ENCODE data around the gene PPP1R13B.
A peak's percentile ranks its signal among the peaks of the same experiment; 100 is the strongest.
"Not testable (repeated sequence)": the region's sequence is repeated elsewhere in the genome, so short reads cannot be mapped to it uniquely, and the experiment has no call there.

PPP1R13B gene

DNA sequence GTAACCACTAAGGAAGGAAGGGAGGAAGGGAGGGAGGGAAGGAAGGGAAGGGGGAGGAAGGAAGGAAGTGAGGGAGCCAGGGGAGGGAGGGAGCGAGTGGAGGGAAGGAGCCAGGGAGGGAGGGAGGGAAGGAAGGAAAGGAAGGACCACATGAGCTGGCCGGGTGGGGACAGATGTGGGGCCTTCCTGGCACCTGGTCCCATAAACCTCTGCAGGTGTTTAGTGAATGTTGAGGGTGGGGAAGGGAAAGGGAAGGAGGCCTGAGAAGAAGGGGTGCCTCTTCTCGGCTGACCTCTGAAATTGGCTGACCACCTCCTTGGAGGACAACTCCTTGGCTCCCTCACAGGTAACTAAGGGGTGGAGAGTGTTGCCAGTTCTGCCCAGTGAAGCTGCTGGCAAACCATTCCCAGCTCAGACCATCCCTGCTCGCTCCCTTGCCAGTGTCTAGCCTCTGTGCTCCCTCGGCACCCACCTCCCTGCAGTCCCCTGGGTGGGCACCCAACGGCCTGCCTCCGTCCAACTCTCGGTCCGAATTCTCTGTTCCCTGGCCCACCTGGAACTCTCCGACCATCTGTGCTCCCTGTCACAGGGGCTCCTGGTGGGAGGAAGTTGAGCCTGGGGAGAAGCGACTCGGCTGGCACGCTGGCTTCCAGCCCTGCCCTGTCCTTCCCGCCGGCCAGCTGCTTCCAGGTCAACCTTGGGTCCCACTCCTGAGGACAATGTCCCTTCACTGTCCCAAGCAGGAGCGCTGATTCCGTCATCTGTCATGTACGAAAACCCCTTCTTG lies 12.2 kb upstream of the PPP1R13B start:
- no peak for DNase-seq (ENCODE audit: low read depth)

DNA sequence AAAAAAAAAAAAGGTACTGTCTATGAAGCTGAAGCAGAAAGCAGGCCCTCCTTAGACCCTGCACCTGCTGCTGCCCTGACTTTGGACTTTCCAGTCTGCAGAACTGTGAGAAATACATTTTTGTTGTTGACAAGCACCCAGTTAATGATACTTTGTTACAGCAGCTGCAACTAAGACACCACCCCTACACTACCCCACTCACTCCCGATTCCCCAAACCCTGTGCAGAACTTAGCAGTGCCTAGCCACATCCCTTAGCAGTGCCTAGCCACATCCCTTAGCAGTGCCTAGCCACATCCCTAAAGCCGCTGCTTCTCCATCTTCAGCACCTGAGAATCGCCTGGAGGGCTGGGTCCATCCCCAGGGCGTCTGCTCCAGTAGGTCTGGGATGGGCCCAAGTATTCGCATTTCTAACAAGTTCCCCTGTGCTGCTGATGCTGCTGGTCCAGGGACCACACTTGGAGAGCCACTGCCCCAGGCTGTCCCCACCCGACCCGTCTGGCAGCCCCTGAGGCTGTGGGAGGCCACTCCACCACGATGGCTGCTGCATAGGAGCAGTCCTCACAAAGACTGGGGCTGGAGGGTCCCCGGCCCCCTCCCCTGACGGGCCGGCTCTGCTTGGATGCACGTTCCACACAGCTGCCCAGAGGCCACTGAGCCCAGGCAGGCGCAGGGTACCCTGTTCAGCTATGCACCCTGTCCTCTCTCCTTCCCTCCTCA lies 10.8 kb upstream of the PPP1R13B start:
- no peak for DNase-seq (ENCODE audit: low read depth)

DNA sequence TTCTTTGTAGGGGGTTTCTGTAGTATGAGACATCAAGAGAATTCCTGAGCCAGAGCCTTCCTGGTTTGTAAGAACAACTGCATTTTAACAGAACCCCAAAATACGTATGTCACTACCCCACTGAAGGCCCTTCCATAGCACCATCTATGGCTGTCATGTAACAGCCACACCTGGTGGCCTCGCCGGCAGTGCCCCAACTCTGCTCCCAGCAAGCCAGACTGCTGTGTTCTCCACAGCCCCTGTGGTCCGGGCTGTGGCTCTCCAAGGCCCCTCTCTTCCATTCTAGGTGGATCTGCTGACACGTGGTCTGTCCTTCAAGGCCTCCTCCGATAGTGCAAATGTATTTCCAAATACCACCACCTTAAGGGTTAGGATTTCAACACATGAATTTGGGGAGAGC lies 9.9 kb upstream of the PPP1R13B start:
- no peak for DNase-seq (ENCODE audit: low read depth)

DNA sequence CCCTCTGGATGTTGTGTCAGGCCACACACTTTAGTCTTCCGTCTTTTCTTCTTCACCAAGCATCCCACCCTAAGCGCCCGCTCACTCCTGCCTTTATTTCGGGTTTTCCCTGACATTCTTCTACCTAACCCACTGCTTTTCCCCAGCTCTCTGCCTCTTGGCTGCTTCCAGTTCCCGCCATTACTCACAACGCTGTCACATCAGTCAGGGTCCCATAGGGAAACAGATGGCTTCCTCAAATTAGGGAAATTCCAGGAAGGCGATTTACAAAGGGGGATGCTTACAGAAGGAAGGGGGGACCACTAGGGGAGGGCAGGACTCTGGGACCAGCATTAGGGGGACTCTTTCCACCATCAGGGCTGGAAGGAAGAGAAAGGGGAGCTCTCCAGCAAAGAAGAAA lies 9.2 kb upstream of the PPP1R13B start:
- DNase-seq (ENCODE audit: low read depth): no peak

DNA sequence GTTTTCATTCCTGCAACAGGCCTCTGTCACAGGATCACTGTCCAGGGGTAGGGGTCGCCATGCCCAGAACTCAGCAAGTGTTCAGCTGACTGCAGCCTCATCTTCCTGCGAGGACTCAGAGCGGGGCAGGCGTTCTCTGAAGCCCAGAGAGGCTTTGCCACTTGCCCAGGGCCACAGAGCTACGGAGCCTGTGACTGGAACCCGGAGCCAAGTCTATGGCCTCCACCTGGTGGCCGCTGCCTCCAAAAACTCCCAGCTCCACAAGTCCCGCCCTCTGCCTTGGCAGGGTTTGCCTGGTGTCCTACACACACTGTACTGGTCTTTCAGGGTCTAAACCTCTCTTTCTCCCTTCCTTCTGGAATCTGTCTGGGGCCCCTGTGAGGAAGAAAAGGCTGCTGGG lies 8.7 kb upstream of the PPP1R13B start:
- no peak for DNase-seq (ENCODE audit: low read depth)

DNA sequence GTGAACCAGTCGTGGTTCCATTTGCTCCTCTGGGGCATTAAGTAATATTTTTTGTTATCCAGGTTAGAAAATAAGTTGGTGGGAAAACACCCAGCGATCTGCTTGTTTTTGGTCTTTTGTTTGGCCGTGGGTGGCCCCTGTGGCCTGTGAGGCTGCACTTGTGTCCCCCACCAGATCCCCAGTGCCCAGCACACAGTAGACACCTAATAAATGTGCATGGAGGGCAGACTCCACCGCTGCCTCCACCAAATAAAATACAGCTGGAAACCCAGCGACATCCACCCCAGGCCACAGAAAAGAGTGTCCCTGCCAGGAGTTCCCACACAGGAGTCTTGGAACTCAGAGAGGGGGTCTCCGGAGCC lies 8.3 kb upstream of the PPP1R13B start:
- no peak for DNase-seq (ENCODE audit: low read depth)

DNA sequence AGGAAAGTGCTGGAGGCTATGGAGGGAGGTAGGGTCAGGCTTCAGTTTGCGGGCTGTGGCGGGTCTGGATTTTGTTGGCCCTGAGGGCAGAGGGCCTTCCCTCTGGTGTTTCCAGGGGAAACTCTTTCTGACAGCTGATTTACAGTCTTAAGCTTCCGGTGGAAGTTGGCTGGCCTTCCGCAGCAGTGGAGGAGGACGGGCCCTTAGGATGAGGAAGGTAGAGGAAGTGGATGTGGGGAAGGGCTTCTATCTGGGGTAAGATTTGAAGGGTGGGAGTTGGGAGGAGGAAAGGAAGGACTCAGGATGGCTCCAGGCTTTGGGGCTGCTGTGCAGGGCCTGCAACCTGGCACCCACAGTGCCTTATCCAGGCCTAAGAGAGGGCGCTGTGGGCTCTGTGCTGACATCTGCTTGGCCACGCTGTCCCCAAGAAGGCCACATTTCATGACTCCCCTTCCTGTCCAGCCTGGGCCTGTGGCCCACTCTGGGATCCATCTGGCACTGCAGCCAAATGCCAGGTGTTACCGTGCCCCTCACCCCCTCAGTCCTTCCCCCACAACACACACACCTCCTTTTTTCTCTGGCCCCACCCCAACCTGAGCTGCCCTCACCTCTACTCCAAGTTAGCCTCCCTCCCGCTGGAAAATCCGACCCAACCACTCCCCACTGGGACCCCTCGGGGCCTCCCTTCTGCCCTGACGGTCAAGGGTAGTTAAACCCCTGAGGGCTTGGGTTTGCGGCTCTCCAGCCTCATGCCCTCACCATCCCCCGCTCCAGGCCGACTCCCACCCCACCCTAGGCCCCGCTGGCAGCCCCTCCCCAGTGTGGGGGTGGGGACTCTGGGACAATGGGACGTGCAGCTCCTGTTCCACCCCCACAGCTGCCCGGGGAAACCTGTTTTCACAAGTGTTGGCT lies 7.7 kb upstream of the PPP1R13B start:
- DNase-seq (ENCODE audit: low read depth): no peak

DNA sequence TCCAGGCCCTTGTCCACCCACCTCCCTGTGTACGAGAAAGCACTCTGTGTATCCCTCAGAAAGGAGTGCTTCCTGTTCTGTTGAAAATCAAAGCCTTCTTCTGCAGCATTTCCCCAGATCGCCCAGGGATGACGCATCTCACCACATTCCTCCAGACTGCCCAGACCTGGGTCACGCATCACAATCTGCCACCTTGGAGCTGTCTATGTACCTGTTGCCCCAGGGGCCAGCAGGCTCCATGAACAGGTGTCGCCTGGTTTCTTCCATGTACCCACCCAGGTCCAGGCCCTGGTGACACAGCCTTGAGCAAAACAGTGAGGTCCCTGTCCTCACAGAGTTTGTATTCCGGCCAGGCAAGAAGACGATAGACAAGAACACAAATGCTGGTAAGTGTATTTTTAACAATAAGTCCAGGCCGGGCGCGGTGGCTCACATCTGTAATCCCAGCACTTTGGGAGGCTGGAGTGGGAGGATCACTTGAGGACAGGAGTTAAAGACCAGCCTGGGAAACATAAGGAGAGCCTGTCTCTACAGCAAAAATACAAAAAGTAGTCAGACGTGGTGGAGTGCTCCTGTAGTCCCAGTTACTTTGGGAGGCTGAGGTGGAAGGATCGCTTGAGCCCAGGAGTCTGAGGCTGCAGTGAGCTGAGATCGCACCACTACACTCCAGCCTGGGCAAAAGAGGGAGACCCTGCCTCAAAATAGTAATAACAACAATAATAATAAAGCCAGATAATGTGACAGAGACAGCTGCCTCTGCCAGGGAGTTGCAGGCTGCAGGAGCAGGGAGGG lies 6.8 kb upstream of the PPP1R13B start:
- no peak for DNase-seq (ENCODE audit: low read depth)

DNA sequence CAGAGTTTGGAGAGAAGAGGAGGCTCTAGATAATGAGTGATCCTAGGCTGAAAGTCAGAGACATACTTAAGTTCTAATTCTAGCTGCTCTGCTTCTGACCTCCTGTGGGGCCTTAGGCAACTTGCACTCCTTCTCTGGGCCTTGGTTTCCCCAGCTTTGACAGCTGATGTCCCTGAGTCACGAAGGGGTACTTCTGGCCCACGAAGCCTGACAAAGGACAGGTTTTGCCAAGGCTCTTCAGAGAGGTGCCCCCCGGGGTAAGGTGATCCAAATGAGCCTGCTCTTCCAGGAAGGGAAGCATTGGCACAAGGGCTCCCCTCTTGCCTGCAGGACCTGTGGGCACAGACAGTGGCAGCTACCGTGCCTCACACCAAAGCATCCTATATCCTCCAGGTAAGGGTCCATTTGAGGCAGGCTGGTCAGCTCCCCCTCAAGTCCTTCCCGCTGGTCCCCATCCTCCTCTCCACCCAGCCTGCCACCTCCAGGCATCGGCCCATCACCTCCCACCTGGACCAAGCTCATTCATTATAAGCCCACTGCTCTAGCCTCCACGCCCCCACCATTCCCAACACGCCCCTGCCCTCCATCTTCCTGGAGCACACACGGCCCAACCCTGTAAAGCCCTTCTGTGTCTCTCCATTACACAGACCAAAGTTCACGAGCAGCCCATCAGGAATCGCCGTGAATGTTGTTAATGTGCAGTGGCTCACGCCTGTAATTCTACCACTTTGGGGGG lies 1.9 kb upstream of the PPP1R13B start:
- no peak for DNase-seq (ENCODE audit: low read depth)

DNA sequence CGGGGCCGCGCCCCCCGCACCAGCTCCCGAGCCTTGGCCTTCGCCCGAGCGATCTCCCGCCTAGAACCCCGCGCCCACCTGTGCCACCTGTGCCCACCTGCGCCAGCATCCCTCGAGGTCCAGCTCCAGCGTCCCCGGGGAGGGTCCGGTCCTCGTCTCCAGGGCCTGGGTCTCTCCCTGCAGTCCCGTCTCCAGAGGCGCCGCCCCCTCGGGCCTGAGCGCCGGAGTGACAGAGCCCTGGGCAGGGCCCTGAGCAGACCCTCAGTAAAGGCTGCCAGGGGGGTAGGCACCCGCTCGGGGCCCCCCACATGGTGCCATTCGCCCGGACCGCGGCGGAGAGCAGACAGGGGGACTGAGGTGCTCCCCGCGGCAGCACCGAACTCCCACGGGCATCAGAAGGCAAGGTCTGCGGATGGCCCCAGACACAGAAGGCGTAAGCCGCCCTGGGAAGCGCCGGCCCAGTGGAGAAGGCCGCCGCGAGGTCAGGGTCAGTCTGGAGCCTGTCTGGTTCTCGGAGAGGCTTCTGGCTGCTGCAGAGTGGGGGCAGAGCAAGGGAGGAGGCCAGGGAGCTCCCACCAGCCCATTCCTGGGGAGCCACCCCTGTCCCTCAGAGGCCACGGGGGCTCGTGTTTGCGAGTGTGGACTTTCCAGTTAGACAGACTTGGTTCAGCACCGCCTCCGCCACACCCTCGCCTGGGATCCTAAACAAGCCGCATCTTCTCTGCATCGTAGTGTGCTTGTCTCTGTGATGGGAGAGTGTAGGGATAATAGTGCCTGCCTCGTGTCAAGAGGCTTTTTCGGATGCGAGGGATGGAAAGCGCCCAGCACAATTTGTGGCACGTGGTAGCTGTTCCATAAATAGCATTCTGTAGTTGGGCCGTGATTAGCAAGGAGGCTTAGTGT lies 1.1 kb upstream of the PPP1R13B start:
- DNase-seq (ENCODE audit: low read depth): no peak

DNA sequence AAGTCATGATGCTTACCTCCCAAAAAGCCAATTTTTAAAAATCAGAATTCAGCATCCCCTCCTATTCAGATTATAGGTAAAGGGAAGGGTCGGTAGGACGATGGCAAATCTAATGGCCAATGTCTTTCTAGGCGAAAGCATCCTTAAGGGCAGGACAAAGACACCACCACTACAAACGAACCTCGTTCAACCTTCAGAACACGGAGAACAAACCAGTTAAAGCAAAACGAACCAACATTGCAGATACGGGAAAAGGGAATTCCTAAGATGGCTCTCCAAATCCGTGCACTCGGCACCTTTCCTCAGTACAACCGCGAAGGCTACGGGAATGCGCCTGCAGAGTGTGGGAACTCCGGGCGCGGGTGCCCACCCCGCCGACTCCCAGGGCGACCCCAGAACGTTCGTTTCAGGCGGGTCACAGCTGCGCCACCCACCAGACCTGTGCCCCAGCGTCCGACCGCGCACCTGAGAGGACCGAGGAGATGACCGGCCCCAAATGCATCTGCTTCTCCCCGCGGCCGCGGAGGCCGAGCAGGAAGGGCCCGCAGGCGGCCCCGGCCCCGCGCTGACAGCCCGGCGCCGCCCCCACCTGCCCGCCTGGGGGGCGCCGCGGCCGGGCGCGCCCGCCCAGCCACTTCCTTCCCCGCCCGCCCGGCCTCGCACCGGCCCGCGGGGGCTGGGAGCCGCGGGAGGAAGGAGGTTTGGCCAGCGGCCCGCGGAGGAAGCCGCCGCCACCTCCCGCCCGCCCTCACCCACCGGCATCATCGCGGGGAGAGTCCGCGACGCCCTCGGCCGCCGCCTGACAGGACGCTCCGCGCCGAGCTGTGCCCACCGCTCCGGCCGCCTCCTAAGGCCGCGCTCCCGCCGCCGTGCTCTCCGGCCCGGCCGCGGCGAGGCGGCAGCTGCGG lies 578 bp downstream of the PPP1R13B start:
- DNase-seq (ENCODE audit: low read depth): no peak

DNA sequence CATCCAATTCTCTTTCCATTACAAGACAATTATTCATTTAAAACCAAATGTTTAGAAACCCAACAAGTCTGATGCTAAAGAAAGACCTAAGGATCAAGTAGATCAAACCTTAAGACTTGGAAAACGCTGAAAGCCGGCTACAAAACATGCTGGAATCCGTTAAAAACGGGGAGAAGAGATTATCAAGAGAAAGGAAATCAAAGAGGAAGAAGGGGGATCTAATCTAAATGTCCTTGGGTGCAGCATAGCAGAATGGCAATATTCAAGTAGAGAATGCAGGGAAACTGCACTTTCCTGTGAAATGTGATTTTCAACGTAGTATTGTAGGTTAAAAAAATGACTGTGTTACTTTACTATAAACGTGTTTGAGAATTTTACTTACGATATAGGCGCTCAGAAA lies 1.3 kb downstream of the PPP1R13B start:
- DNase-seq (ENCODE audit: low read depth): no peak

DNA sequence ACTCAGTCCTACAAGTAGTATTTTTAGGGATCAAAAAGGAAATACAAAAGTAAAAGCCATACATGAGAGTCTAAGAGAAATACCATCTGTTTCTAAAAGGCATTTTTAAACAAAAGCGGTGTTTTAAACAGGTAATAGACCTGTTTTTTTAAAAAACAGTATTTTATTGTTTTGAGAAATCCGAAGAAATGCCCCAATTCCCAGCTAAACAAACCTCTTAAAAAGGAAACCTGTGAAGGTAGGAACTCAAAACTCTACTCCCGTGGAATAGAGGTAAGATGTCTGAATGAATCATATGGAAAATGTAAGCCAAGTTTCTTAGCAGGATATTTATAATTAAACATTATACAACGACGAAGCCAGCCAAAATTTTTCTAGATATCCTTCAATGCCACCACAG lies 2.0 kb downstream of the PPP1R13B start:
- DNase-seq (ENCODE audit: low read depth): no peak

DNA sequence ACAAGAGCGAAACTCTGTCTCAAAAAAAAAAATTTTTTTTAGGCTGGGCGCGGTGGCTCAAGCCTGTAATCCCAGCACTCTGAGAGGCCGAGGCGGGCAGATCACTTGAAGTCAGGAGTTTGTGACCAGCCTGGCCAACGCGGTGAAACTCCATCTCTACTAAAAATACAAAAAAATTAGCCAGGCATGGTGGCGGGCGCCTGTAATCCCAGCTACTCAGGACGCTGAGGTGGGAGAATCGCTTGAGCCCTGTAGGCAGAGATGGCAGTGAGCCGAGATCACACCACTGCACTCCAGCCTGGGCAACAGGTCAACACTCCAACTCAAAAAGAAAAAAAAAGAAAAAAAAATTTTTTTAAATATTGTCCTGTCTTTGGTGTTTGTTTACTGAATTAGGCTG lies 6.1 kb downstream of the PPP1R13B start:
- DNase-seq (ENCODE audit: low read depth): not testable (repeated sequence)

DNA sequence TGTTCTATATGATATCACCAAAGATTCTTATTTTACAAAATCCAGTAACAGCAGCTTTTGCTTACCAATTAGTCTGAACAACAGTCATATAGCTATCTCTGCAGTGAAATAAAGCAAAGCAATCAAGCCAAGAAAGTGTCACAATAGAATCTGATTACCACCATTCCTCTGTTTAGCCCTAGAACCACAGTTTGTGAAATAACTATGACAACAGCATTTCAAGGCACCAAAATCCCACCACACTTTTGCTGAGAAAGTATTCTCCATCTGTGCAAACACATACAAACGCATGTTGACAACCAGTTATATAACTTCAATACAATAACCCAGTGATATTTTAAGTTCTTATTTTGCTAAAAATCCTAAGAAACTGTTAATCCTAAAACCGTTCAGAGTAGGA lies 7.4 kb downstream of the PPP1R13B start:
- DNase-seq (ENCODE audit: low read depth): peak; percentile 39

DNA sequence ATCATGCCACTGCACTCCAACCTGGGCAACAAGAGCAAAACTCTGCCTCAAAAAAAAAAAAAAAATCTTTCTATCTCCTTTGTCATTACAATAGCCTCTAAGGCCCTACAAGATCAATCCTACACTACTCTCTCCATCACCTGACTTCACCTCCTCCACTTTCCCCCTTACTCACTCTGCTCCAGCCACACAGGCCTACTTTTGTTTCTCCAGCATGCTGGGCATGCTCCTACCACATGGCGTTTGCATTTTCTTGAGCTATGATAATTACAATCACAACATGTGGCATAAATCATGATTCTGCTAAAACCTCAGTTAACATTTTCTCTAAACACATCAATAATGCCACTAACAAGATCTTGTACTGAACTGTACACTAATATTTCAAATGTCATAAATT lies 7.8 kb downstream of the PPP1R13B start:
- DNase-seq (ENCODE audit: low read depth): no peak

DNA sequence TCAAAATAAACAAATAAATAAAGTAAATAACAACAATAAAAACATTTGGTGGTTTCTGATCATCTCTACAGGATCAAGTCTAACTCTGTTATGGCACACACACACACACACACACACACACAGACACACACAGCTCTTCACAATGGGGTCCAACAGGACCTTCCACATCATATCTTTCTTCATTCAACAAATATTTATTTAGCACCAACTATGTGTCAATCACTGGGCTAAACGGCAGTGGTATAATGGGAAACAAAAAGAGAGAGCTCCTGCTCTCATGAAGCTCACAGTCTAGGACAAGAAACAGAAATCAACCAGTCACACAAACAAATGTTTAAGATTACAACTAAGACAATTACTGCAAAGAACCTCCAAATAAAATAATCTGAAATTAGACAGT lies 9.3 kb downstream of the PPP1R13B start:
- DNase-seq (ENCODE audit: low read depth): no peak

DNA sequence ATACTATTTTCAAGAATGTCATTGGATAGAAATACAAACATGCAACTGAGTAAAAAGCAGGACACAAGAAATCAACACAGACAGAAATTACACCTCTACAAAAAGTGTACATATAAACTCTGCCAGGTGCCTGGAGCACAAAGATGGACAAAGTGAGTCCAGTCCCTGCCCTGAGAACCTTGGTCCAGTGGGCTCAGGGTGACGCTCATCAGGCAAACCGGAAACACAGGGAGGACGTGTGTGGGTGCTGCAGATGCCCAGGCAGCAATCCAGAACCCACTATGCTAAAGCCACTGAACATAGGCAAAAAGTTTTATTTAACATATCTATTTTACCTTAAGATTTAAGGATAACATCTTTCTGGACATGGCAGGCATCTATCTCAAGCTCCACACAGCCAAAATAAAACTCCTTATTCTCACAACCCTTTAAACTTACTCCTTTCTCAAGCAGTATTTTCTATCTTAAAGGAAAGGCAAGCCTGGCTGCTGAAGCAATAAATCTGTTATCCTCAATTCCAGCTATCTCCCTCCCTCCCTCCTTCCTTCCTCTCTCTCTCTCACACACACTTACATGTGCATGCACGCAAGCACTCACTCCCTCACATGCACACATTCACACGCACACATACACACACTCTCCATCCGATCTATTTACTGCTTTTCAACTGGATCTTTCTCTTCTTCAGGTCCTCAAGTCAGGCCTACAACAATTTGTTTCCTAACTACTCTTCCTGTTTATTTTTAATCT lies 10.2 kb downstream of the PPP1R13B start:
- DNase-seq (ENCODE audit: low read depth): no peak
